B cell (primary cell): ENCODE results near the gene FKRP. TPM values are rescaled to one million over a fixed set of nuclear protein-coding genes. Genes with fewer than 3 reads are reported as not detected.

Experiments
- ATAC-seq: fragments of 200-7000 bp; cut with Tn5 transposase; one replicate; pipeline ENCODE4 v1.10.0; 2021; ENCODE audit warnings: low read depth, mild to moderate bottlenecking, moderate number of reproducible peaks, moderate library complexity
- CTCF ChIA-PET: fragments of 350-600 bp; sonication (Branson Sonifier 250); formaldehyde crosslinking; loops from one replicate; lab custom pipeline; 2021; ENCODE audit warnings: antibody characterized with exemption, inconsistent platforms; lab: Charles Lee
- POLR2A ChIA-PET: fragments of 350-600 bp; sonication (Branson Sonifier 250); formaldehyde crosslinking; loops from one replicate; lab custom pipeline; 2021; ENCODE audit warnings: antibody characterized with exemption; lab: Charles Lee
- DNase-seq: peaks from one replicate; pipeline ENCODE4 v3.0.0; 2013
- H2AFZ ChIP-seq: 2 replicates; pipeline ENCODE4 v1.6.1; 2012; ENCODE audit warnings: mild to moderate bottlenecking, low read depth, low read length; ENCODE audit not compliant: insufficient read depth, poor library complexity, severe bottlenecking
- H3K27ac ChIP-seq, 2 donors: 1 replicate in 1 of 2; 2 replicates in 1 of 2; pipeline ENCODE4 v1.5.1; 2012 to 2013; ENCODE audit warnings: low read length in 2 of 2, mild to moderate bottlenecking in 2 of 2, moderate library complexity in 1 of 2
- H3K27me3 ChIP-seq, 4 experiments: fragments of 200-600 bp in 1 of 4; sonication (generic) in 1 of 4; replicated peaks in 1 of 4; 1 replicate in 2 of 4; 2 replicates in 2 of 4; pipeline versions ENCODE4 v1.6.1 to v1.7.0; 2013 to 2016; ENCODE audit warnings: low read length in 3 of 4, mild to moderate bottlenecking in 2 of 4, mixed read lengths in 1 of 4, moderate library complexity in 1 of 4; ENCODE audit not compliant: insufficient read depth in 4 of 4, control insufficient read depth in 3 of 4; ENCODE audit errors: control extremely low read depth in 1 of 4
- H3K36me3 ChIP-seq, 2 experiments: replicated peaks in 1 of 2; 1 replicate in 1 of 2; 2 replicates in 1 of 2; pipeline versions ENCODE4 v1.6.1 to v1.7.1; 2013; ENCODE audit warnings: low read length in 1 of 2; ENCODE audit not compliant: insufficient read depth in 2 of 2, control insufficient read depth in 1 of 2; ENCODE audit errors: control extremely low read depth in 1 of 2, extremely low read depth in 1 of 2
- H3K4me1 ChIP-seq, 2 donors: fragments of 200-600 bp in 1 of 2; sonication (generic) in 1 of 2; 1 replicate in 1 of 2; 2 replicates in 1 of 2; pipeline versions ENCODE4 v1.5.1 to v1.6.1; 2013 to 2017; ENCODE audit warnings: low read length in 2 of 2; ENCODE audit not compliant: control insufficient read depth in 2 of 2, insufficient read depth in 2 of 2
- H3K4me2 ChIP-seq: replicated peaks from 2 replicates; pipeline ENCODE3; 2012; ENCODE audit warnings: mild to moderate bottlenecking, low read depth, low read length; ENCODE audit not compliant: poor library complexity, severe bottlenecking
- H3K4me3 ChIP-seq, 5 experiments: fragments of 200-600 bp in 1 of 5; sonication (generic) in 1 of 5; 1 replicate in 3 of 5; 2 replicates in 2 of 5; pipeline versions ENCODE4 v1.5.1 to v1.7.0; 2011 to 2016; ENCODE audit warnings: low read length in 4 of 5, mild to moderate bottlenecking in 4 of 5, low read depth in 2 of 5, control low read depth in 1 of 5, moderate library complexity in 1 of 5; ENCODE audit not compliant: insufficient read depth in 1 of 5; ENCODE audit errors: control extremely low read depth in 1 of 5, extremely low read depth in 1 of 5
- H3K79me2 ChIP-seq: fragments of 200-600 bp; sonication (generic); one replicate; pipeline ENCODE4 v1.6.0; 2016; ENCODE audit warnings: low read length; ENCODE audit not compliant: control insufficient read depth, insufficient read depth
- H3K9ac ChIP-seq: fragments of 200-600 bp; sonication (generic); 2 replicates; pipeline ENCODE4 v1.6.1; 2017; ENCODE audit warnings: mild to moderate bottlenecking, low read length, moderate library complexity
- H3K9me3 ChIP-seq, 3 donors: one replicate each; pipeline versions ENCODE4 v1.6.1 to v1.7.1; 2013; ENCODE audit warnings: low read length in 2 of 3; ENCODE audit not compliant: control insufficient read depth in 2 of 3, insufficient read depth in 1 of 3; ENCODE audit errors: control extremely low read depth in 1 of 3
- H4K20me1 ChIP-seq: 2 replicates; pipeline ENCODE4 v1.6.0; 2012; ENCODE audit warnings: mild to moderate bottlenecking, low read length; ENCODE audit not compliant: insufficient read depth, control insufficient read depth, poor library complexity, severe bottlenecking
- H3K27ac Mint-ChIP-seq: one replicate; pipeline ENCODE4 v1.8.0; 2021; ENCODE audit warnings: mixed read lengths
- H3K27me3 Mint-ChIP-seq: one replicate; pipeline ENCODE4 v1.8.0; 2021; ENCODE audit warnings: mixed read lengths
- H3K4me1 Mint-ChIP-seq: one replicate; pipeline ENCODE4 v1.8.0; 2021; ENCODE audit warnings: mixed read lengths
- H3K4me3 Mint-ChIP-seq: one replicate; pipeline ENCODE4 v1.8.0; 2021; ENCODE audit warnings: mixed read lengths
- H3K9me3 Mint-ChIP-seq: one replicate; pipeline ENCODE4 v1.8.0; 2022; ENCODE audit warnings: mixed read lengths; ENCODE audit not compliant: insufficient read depth
- EZH2 ChIP-seq: IDR thresholded peaks from 2 replicates; pipeline ENCODE4 v1.6.1; 2012; ENCODE audit warnings: borderline replicate concordance, low read depth, mild to moderate bottlenecking, moderate library complexity, low read length; ENCODE audit not compliant: insufficient read depth, poor library complexity, severe bottlenecking
- WGBS: methylation state at CpG from one replicate; pipeline ENCODE4 v1.1.5; 2013; ENCODE audit warnings: missing lambda C conversion rate; ENCODE audit not compliant: insufficient coverage; 5-methylcytosine and 5-hydroxymethylcytosine counted together
- intact Hi-C: fragments of 100-400 bp; cut with micrococcal nuclease; formaldehyde crosslinking; loops from one replicate; pipeline ENCODE4 v1.10.0; 2022
- polyA plus RNA-seq: library from polyadenylated mRNA; depleted of rRNA; stranded (reverse); fragments of >200 nt; gene quantifications from 2 replicates; pipeline ENCODE4 v1.2.3, GENCODE V29; 2012
- total RNA-seq, 2 donors: library from RNA; stranded (reverse); fragments of 120-200 nt in 1 of 2; gene quantifications; 1 replicate in 1 of 2; 2 replicates in 1 of 2; pipeline versions ENCODE4 v1.2.3 to v1.2.4, GENCODE V29; 2013 to 2022
- TF ChIP-seq, protein P1 (sequence below): fragments of 200-600 bp; IDR thresholded peaks from one replicate; pipeline ENCODE4 v1.8.0; 2022; ENCODE audit warnings: antibody characterized with exemption, mild to moderate bottlenecking

FKRP gene
- total and polyA plus RNA-seq, 2 donors (not counting 1 experiment from before 2014, with no cell fraction given) = 30.2 to 38.8 TPM

DNA sequence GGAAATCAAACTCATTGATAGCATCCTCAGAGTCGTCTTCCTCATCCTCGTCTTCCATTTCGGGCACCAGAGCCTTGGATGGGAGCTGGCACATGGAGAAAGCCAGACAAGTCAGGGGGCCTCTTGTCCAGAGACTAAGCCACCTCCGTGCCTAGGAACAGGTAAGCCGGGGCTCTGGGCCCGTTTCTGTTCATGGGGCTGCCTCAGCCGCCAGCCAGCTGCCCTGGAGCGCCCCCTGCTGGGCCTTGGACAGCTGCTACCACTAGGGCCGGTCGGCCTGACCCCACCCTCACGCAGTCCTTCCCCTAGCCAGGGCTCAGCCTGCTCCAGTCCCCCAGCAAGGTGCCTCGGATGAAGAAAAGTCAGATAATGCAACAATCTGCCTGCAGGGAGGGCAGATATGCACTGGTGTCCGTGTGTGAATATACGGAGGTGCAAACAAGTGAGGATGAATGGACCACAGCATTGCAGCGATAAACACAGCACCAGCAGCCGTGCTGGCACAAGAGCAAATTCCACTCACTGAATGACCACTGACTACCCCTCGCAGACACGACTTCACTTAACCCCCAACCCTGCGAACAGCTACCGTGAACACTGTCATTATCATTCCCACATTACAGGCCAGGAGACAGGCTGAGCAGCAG lies 17.0 kb upstream of the FKRP start:
- H3K27me3 Mint-ChIP-seq = no peaks in the 10 kb centered on the region
- no peaks in the 10 kb centered on the region for H3K9me3 Mint-ChIP-seq
- CTCF ChIA-PET = interaction anchor here (0.5 to 14.9 kb wide), 29 partner anchors 8 to 309 kb away, joined by 3 to 353 read pairs (median 5); partner anchors contain the start of genes CALM3, DACT3 and PRKD2
- H3K36me3 ChIP-seq = peaks cover 1 to 92% of the 10 kb centered on the region in 2 experiments
- H4K20me1 ChIP-seq = peaks cover 62% of the 10 kb centered on the region
- TF ChIP-seq, protein P1, sequence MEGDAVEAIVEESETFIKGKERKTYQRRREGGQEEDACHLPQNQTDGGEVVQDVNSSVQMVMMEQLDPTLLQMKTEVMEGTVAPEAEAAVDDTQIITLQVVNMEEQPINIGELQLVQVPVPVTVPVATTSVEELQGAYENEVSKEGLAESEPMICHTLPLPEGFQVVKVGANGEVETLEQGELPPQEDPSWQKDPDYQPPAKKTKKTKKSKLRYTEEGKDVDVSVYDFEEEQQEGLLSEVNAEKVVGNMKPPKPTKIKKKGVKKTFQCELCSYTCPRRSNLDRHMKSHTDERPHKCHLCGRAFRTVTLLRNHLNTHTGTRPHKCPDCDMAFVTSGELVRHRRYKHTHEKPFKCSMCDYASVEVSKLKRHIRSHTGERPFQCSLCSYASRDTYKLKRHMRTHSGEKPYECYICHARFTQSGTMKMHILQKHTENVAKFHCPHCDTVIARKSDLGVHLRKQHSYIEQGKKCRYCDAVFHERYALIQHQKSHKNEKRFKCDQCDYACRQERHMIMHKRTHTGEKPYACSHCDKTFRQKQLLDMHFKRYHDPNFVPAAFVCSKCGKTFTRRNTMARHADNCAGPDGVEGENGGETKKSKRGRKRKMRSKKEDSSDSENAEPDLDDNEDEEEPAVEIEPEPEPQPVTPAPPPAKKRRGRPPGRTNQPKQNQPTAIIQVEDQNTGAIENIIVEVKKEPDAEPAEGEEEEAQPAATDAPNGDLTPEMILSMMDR = peak; percentile 92
- no peak for TF ChIP-seq EZH2
- POLR2A ChIA-PET = interaction anchor here (0.6 to 4.0 kb wide), 6 partner anchors 10 to 24 kb away, joined by 3 to 18 read pairs (median 5); partner anchors contain the start of gene PRKD2
- no peak overlapping the region for H3K4me3 ChIP-seq
- H2AFZ ChIP-seq = no peak overlapping the region
- no peak overlapping the region for H3K4me3 Mint-ChIP-seq
- WGBS = 49% methylated on average over 20 of the region's 20 CpGs
- H3K27ac ChIP-seq = no peak overlapping the region
- peak overlapping the region; percentile 56 for H3K4me2 ChIP-seq
- peak; percentile 87 for DNase-seq
- peak; percentile 89 for ATAC-seq
- H3K4me1 ChIP-seq = peaks cover 10 to 11% of the 10 kb centered on the region in 2 donors
- peaks cover 62% of the 10 kb centered on the region for H3K79me2 ChIP-seq
- intact Hi-C loops = loop anchor here (1.0 to 5.0 kb wide), 5 partner anchors 10 to 37 kb away; partner anchors contain the start of genes FKRP and STRN4
- peaks cover 30% of the 10 kb centered on the region for H3K4me1 Mint-ChIP-seq
- H3K27me3 ChIP-seq = no peaks in the 10 kb centered on the region
- H3K27ac Mint-ChIP-seq = peak overlapping the region; percentile 80
- H3K9me3 ChIP-seq = no peaks in the 10 kb centered on the region
- H3K9ac ChIP-seq = no peak overlapping the region

DNA sequence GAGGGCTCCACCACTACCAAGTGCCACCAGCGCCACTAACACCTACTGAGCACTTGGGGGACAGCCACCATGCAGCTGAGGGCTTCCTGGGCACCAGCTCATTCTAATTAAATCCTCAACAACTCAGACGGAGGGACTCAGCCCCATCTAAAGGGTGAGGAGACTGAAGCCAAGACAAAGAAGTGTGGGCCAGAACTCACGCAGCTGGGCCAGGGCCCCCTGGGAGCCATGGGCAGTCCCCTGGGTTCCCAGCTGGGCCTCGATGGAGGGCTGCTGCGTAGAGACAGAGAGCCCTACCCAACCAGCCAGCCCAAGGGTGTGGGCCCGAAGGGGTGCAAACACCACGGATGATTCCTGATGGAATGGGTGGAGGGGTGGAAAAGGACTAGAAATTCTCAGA lies 16.2 kb upstream of the FKRP start:
- H3K4me2 ChIP-seq = no peak overlapping the region
- H3K27ac ChIP-seq = no peak overlapping the region
- H3K27me3 Mint-ChIP-seq = no peaks in the 10 kb centered on the region
- DNase-seq (no peak), ATAC-seq (no peak)
- TF ChIP-seq, protein P1 = no peak
- no peak for TF ChIP-seq EZH2
- 43% methylated on average over 6 of the region's 7 CpGs for WGBS
- H3K4me1 ChIP-seq = peaks cover 10% of the 10 kb centered on the region in 2 donors
- no peak overlapping the region for H3K9ac ChIP-seq
- peaks cover 64% of the 10 kb centered on the region for H3K79me2 ChIP-seq
- ChIA-PET POLR2A (interaction anchor here (1.1 to 4.0 kb wide), 3 partner anchors 11 to 25 kb away, joined by 3 to 18 read pairs (median 12); no protein-coding TSS in a partner anchor), CTCF (interaction anchor here (0.9 to 14.9 kb wide), 15 partner anchors 8 to 117 kb away, joined by 3 to 353 read pairs (median 7); partner anchors contain the start of genes DACT3 and PRKD2)
- H4K20me1 ChIP-seq = peaks cover 62% of the 10 kb centered on the region
- H3K4me3 Mint-ChIP-seq = no peak overlapping the region
- no peaks in the 10 kb centered on the region for H3K27me3 ChIP-seq
- H2AFZ ChIP-seq = no peak overlapping the region
- peaks cover 1 to 92% of the 10 kb centered on the region in 2 experiments for H3K36me3 ChIP-seq
- H3K27ac Mint-ChIP-seq = no peak overlapping the region
- intact Hi-C loops = loop anchor here (5.0 kb wide), 1 partner anchor 37 kb away; no protein-coding TSS in a partner anchor
- H3K4me3 ChIP-seq = no peak overlapping the region
- no peaks in the 10 kb centered on the region for H3K9me3 Mint-ChIP-seq
- peaks cover 26% of the 10 kb centered on the region for H3K4me1 Mint-ChIP-seq
- H3K9me3 ChIP-seq = no peaks in the 10 kb centered on the region
